Duodenal mucosa (tissue), 2 donors: ENCODE results near the gene C2CD4C.
"Not testable (repeated sequence)": the region's sequence is repeated elsewhere in the genome, so short reads cannot be mapped to it uniquely, and the experiment has no call there.

Source experiments
- H3K27ac ChIP-seq: one replicate; pipeline ENCODE4 v1.7.0; 2013; ENCODE audit warnings: low read depth, low read length
- H3K27me3 ChIP-seq, 2 donors: one replicate each; pipeline ENCODE4 v1.7.0; 2013; ENCODE audit warnings: low read length in 2 of 2, control low read depth in 1 of 2; ENCODE audit not compliant: insufficient read depth in 2 of 2, control insufficient read depth in 1 of 2
- H3K36me3 ChIP-seq, 2 donors: one replicate each; pipeline ENCODE4 v1.7.0; 2013; ENCODE audit warnings: low read length in 2 of 2, control low read depth in 1 of 2; ENCODE audit not compliant: insufficient read depth in 2 of 2, control insufficient read depth in 1 of 2
- H3K4me1 ChIP-seq, 2 donors: one replicate each; pipeline ENCODE4 v1.7.0; 2013; ENCODE audit warnings: low read length in 2 of 2, control low read depth in 1 of 2; ENCODE audit not compliant: insufficient read depth in 2 of 2, control insufficient read depth in 1 of 2
- H3K4me3 ChIP-seq, 2 donors: one replicate each; pipeline ENCODE4 v1.7.0; 2013; ENCODE audit warnings: low read length in 2 of 2, low read depth in 1 of 2
- H3K9ac ChIP-seq, 2 donors: one replicate each; pipeline ENCODE4 v1.7.0; 2013; ENCODE audit warnings: low read length in 2 of 2, low read depth in 1 of 2
- H3K9me3 ChIP-seq, 2 donors: one replicate each; pipeline ENCODE4 v1.7.0; 2013; ENCODE audit warnings: low read length in 2 of 2, control low read depth in 1 of 2; ENCODE audit not compliant: control insufficient read depth in 1 of 2

Gene C2CD4C, protein sequence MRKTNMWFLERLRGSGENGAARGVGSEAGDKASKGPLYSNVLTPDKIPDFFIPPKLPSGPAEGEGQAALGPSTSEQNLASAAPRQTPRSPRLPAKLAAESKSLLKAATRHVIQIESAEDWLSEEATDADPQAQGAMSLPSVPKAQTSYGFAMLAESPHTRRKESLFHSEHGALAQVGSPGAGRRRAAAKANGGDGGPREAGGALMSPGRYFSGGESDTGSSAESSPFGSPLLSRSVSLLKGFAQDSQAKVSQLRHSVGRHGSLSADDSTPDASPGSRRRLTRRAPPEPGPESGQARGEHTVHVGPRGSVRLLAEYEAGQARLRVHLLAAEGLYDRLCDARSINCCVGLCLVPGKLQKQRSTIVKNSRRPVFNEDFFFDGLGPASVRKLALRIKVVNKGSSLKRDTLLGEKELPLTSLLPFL

DNA sequence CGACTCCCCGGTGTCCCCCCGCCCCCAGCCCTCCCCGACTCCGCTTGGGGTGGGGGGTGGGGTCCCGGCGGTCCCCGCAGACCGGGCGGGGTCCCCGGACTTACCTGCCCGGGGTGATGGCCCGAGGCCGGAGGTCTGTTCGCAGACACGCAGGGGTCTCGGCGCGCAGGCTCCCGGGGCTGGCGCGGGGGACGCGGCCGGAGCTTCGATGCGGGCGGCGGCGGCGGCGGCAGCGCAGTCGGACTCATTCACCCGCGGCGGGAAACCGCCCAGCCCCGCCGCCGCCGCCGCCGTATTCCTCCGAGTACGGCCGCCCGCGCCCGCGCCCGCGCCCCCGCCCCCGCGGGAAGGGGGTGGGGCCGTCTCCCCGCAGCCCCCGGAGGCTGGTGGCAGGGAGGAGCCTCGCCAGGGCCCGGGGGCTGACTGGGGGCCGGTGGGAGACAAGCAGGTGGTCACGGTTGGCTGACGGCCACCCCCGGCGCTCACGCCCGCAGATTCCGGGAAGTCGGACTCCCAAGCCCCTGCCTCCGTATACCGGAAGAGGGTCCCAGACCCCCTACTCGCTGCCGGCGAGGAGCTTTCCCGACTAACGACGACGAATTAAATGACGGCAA lies at the start of gene C2CD4C:
Gene C2CD4C, minus strand, starts transcription at position 246 of the 614 bp plus-strand sequence. CDS start 786 bp downstream, outside the sequence.
- no peak within 1 kb of the TSS for H3K9ac ChIP-seq
- no peaks in the 10 kb centered on the region for H3K36me3 ChIP-seq
- H3K4me3 ChIP-seq, result peak within 1 kb of the TSS; percentile 15 to 40
- H3K9me3 ChIP-seq, result no peaks in the 10 kb centered on the region
- peaks cover 0 to 7% of the 10 kb centered on the region in 2 donors for H3K4me1 ChIP-seq
- peaks cover 14 to 44% of the 10 kb centered on the region in 2 donors for H3K27me3 ChIP-seq
- no peak within 1 kb of the TSS for H3K27ac ChIP-seq

DNA sequence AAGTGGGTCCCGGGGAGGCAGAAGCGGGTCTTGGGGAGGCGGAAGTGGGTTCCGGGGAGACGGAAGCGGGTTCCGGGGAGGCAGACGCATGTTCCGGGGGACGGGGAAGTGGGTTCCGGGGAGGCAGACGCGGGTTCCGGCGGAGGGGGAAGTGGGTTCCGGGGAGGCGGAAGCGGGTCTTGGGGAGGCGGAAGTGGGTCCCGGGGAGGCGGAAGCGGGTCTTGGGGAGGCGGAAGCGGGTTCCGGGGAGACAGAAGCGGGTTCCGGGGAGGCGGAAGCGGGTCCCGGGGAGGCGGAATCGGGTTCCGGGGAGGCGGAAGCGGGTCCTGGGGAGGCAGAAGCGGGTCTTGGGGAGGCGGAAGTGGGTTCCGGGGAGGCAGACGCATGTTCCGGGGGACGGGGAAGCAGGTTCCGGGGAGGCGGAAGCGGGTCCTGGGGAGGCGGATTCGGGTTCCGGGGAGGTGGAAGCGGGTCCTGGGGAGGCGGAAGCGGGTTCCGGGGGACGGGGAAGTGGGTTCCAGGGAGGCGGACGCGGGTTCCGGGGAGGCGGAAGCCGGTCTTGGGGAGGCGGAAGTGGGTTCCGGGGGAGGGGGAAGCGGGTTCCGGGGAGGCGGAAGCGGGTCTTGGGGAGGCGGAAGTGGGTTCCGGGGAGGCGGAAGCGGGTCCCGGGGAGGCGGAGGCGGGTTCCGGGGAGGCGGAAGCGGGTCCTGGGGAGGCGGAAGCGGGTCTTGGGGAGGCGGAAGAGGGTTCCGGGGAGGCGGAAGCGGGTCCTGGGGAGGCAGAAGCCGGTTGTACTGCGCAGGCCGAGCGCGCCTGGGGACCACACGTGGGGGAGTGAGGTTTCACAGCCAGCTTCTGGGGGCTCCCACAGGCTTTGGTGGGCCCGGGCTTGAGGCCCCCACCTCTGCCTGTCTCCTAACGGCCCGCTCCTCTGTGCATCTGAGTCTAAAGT lies 49.4 kb upstream of the C2CD4C start:
- Histone ChIP-seq H3K4me3 (no peak overlapping the region), H3K27ac (no peak overlapping the region), H3K9me3 (no peaks in the 10 kb centered on the region), H3K9ac (no peak overlapping the region), H3K27me3 (no peaks in the 10 kb centered on the region), H3K36me3 (no peaks in the 10 kb centered on the region), H3K4me1 (peaks cover 0 to 8% of the 10 kb centered on the region in 2 donors)

DNA sequence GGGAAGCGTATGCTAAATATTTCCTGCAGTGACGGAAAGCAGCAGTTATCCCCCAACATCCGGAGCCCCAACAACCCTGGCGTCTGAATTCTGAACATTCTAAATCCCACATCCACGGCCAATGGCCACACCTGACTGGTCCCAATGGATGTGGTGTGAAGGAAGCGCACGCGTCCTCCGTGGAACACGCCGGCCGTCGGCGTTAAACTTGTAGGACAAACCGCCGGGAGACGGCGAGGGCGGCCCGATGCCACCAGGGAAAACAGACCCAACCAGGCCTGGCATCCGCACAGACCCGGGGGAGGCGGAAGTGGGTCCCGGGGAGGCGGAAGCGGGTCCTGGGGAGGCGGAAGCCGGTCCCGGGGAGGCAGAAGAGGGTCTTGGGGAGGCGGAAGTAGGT lies 48.7 kb upstream of the C2CD4C start:
- Histone ChIP-seq H3K9ac (no peak overlapping the region), H3K27me3 (no peaks in the 10 kb centered on the region), H3K9me3 (no peaks in the 10 kb centered on the region), H3K27ac (no peak overlapping the region), H3K4me3 (no peak overlapping the region), H3K4me1 (peaks cover 0 to 8% of the 10 kb centered on the region in 2 donors), H3K36me3 (no peaks in the 10 kb centered on the region)

DNA sequence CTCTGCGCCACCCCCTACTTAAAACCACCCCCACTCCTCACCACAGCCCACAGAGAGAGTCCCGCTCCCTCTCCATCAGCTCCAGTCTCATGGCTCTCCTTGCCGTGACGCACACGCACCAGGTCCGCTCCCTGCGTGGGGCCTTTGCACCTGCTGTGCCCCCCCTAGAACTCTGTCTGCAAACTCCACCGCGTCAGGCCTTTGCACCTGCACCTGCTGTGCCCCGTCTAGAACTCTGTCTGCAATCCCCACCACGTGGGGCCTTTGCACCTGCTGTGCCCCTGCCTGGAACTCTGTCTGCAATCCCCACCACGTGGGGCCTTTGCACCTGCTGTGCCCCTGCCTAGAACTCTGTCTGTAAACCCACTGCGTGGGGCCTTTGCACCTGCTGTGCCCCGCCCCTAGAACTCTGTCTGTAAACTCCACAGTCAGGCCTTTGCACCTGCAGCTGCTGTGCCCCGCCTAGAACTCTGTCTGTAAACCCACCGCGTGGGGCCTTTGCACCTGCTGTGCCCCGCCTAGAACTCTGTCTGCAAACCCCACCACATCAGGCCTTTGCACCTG lies 47.7 kb upstream of the C2CD4C start:
- no peaks in the 10 kb centered on the region for H3K9me3 ChIP-seq
- peaks cover 0 to 3% of the 10 kb centered on the region in 2 donors for H3K4me1 ChIP-seq
- no peaks in the 10 kb centered on the region for H3K27me3 ChIP-seq
- no peak overlapping the region for H3K9ac ChIP-seq
- no peaks in the 10 kb centered on the region for H3K36me3 ChIP-seq
- no peak overlapping the region for H3K27ac ChIP-seq
- no peak overlapping the region for H3K4me3 ChIP-seq

DNA sequence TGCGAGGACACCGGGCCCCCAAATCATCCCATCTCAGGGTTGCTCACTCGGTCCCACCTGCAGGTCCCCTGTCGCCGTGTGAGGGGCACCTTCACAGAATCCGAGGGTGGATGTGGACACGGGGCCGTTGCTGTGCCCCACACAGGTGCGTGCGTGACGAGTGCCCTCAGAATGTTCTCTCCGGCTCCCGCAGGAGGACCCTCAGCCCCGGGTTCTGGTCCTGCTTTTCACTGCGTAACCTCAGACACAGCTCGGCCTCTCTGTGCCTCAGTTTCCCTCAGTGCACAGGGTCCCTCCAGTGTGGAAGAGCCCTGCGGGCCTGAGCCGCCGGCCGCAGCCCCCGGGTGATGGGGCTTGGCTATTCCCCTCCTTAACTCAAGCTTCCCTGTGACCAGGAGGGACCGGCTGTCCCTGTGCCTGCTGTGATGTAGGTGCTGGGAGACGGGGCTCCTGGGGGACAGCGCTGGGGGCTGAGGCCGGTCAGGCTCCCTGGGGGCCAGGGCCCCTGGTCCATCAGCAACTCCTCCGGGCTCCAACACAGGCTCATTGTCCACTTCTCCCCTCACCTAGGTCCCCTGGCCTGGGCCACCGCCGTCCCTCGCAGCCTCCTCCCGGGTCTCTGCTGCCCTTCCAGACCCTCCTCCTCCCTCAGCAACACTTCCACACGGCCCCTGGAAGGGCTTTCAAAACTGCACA lies 47.1 kb upstream of the C2CD4C start:
- Histone ChIP-seq H3K27ac (no peak overlapping the region), H3K36me3 (no peaks in the 10 kb centered on the region), H3K4me3 (no peak overlapping the region), H3K4me1 (peaks cover 0 to 3% of the 10 kb centered on the region in 2 donors), H3K9ac (no peak overlapping the region), H3K27me3 (no peaks in the 10 kb centered on the region), H3K9me3 (peaks cover 0 to under 1% of the 10 kb centered on the region in 2 donors)

DNA sequence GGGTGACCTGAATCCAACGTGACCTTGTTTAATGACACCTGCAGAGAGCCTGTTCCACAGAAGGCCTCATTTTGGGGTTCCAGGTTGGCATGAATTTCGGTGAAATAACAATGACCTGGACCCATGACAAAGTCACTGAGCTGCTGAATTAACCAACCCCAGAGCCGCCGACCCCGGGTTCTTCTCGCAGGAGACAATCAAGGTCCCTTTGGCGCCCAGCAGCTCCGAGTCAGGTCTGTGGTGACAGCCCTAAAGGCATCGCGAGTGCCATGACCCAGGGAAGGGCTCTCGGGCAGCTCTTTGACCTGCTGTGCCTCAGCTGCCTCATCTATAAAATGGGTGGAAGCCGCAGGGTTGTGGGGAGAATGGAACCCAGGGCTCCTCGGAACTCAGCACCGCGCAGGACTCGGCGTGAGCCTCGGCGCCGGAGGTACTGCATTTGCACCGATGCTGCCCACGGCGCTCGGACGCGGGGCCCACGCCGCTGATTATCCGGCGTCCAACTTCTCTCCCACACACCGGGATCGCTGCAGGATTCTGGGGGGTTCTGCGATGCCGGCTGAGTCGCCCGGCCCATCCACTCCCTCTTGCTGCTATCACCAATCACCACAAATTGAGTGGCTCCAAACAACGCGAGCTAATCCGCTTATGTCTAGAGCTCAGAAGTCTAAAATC lies 46.2 kb upstream of the C2CD4C start:
- H3K4me3 ChIP-seq, result no peak overlapping the region
- H3K4me1 ChIP-seq, result peaks cover 0 to 3% of the 10 kb centered on the region in 2 donors
- no peaks in the 10 kb centered on the region for H3K27me3 ChIP-seq
- no peaks in the 10 kb centered on the region for H3K36me3 ChIP-seq
- H3K9me3 ChIP-seq, result peaks cover 0 to 3% of the 10 kb centered on the region in 2 donors
- no peak overlapping the region for H3K27ac ChIP-seq
- no peak overlapping the region for H3K9ac ChIP-seq

DNA sequence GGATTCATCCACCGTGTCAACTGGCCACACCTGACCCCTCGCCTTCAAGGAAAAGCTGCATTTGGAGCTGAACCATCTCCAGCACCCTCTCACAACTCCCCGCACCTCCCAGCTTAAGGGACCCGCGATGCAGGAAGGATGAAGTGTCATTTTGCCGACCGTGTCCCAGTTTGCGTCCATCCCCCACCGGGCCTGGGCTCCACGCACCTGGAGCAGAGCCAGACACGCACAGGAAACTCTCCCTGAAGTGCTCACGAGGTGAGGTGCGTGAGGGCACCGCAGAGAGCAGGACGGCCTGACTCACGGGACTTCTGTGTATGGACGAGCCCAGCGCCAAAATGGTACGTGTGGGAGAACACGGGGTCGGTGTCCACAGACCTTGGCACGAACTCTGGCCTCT lies 44.7 kb upstream of the C2CD4C start:
- H3K36me3 ChIP-seq, result no peaks in the 10 kb centered on the region
- no peak overlapping the region for H3K27ac ChIP-seq
- no peaks in the 10 kb centered on the region for H3K27me3 ChIP-seq
- H3K9ac ChIP-seq, result no peak overlapping the region
- H3K4me1 ChIP-seq, result no peaks in the 10 kb centered on the region
- H3K9me3 ChIP-seq, result peaks cover 0 to 3% of the 10 kb centered on the region in 2 donors
- H3K4me3 ChIP-seq, result no peak overlapping the region

DNA sequence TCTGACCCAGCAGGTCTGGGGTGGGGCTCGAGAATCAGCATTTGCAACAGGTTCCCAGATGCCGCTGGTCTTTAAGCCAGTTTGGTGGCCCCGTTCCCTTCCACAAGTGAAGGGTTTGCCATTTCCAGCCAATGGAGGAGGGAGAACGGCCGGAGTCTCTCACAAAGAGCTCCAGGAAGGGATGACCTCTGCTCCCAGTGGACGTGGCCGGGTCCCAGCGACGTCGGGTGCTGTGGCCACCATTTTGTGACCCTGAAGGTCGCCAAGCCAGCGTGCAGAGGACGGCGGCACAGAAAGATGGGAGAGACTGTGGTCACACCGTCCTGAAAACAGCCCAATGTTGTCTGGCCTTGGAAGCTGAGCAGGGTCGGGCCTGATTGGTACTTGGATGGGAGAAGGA lies 43.9 kb upstream of the C2CD4C start:
- Histone ChIP-seq H3K36me3 (no peaks in the 10 kb centered on the region), H3K27me3 (no peaks in the 10 kb centered on the region), H3K9ac (no peak overlapping the region), H3K4me1 (no peaks in the 10 kb centered on the region), H3K9me3 (peaks cover 0 to 3% of the 10 kb centered on the region in 2 donors), H3K4me3 (no peak overlapping the region), H3K27ac (no peak overlapping the region)

DNA sequence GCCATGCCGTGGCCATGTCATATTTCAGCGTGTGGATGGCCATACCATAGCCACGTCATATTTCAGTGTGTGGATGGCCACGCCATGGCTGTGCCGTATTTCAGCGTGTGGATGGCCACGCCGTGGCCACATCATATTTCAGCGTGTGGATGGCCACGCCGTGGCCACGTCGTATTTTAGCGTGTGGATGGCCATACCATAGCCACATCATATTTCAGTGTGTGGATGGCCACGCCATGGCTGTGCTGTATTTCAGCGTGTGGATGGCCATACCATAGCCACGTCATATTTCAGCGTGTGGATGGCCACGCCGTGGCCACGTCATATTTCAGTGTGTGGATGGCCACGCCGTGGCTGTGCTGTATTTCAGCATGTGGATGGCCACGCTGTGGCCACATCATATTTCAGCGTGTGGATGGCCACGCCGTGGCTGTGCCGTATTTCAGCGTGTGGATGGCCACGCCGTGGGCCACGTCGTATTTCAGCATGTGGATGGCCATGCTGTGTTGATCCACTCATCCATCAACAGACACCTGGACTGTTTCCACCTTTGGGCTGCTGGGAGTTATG lies 42.0 kb upstream of the C2CD4C start:
- not testable (repeated sequence) for H3K4me3 ChIP-seq, H3K4me1 ChIP-seq, H3K36me3 ChIP-seq, H3K27ac ChIP-seq, H3K27me3 ChIP-seq, H3K9ac ChIP-seq, H3K9me3 ChIP-seq
